Neuronal stem cell (in vitro differentiated cells): ENCODE data around the gene GADD45GIP1.
"Not testable (repeated sequence)": the region's sequence is repeated elsewhere in the genome, so short reads cannot be mapped to it uniquely, and the experiment has no call there.

Source experiments
- DNase-seq: peaks from one replicate; pipeline ENCODE4 v3.0.0-alpha.2; 2013; ENCODE audit warnings: low spot score
- H2AFZ ChIP-seq: one replicate; pipeline ENCODE4 v1.6.1; 2013; ENCODE audit warnings: mild to moderate bottlenecking, low read length, inconsistent platforms
- H2AK5ac ChIP-seq: 2 replicates; pipeline ENCODE4 v1.6.1; 2013; ENCODE audit warnings: low read depth, mild to moderate bottlenecking, inconsistent platforms, low read length, moderate library complexity, mixed read lengths
- H2BK120ac ChIP-seq: 2 replicates; pipeline ENCODE4 v1.6.1; 2013; ENCODE audit warnings: low read depth, mild to moderate bottlenecking, inconsistent platforms, low read length, moderate library complexity, mixed read lengths
- H2BK12ac ChIP-seq: one replicate; pipeline ENCODE4 v1.6.1; 2013; ENCODE audit warnings: low read length, inconsistent platforms
- H2BK15ac ChIP-seq: 2 replicates; pipeline ENCODE4 v1.6.1; 2013; ENCODE audit warnings: mild to moderate bottlenecking, low read length, inconsistent platforms, mixed read lengths
- H2BK5ac ChIP-seq: one replicate; pipeline ENCODE4 v1.6.1; 2013; ENCODE audit warnings: inconsistent platforms, mild to moderate bottlenecking, low read length, moderate library complexity
- H3K14ac ChIP-seq: one replicate; pipeline ENCODE4 v1.6.1; 2013; ENCODE audit warnings: low read length, inconsistent platforms
- H3K18ac ChIP-seq: 2 replicates; pipeline ENCODE4 v1.6.1; 2013; ENCODE audit warnings: low read length, inconsistent platforms
- H3K23ac ChIP-seq: 2 replicates; pipeline ENCODE4 v1.6.1; 2013; ENCODE audit warnings: low read depth, mild to moderate bottlenecking, mixed read lengths, low read length, inconsistent platforms; ENCODE audit not compliant: poor library complexity
- H3K27ac ChIP-seq: replicated peaks from 3 replicates; pipeline ENCODE4 v1.5.1; 2013; ENCODE audit warnings: low read length, inconsistent platforms
- H3K27me3 ChIP-seq, 3 experiments: 2 replicates each; pipeline ENCODE4 v1.6.1; 2013; ENCODE audit warnings: low read length in 3 of 3, mild to moderate bottlenecking in 2 of 3, inconsistent platforms in 1 of 3, low read depth in 1 of 3, mixed read lengths in 1 of 3, moderate library complexity in 1 of 3; ENCODE audit not compliant: control insufficient read depth in 3 of 3, insufficient read depth in 3 of 3
- H3K36me3 ChIP-seq, 2 donors: replicated peaks in 1 of 2; 2 replicates each; pipeline ENCODE4 v1.6.1; 2013; ENCODE audit warnings: low read length in 2 of 2; ENCODE audit not compliant: control insufficient read depth in 2 of 2, insufficient read depth in 2 of 2
- H3K4ac ChIP-seq: 2 replicates; pipeline ENCODE4 v1.6.1; 2013; ENCODE audit warnings: inconsistent platforms, mild to moderate bottlenecking, low read length, moderate library complexity
- H3K4me1 ChIP-seq, 2 donors: 1 replicate in 1 of 2; 2 replicates in 1 of 2; pipeline ENCODE4 v1.6.1; 2013; ENCODE audit warnings: low read length in 2 of 2, low read depth in 1 of 2; ENCODE audit not compliant: control insufficient read depth in 2 of 2, insufficient read depth in 1 of 2
- H3K4me2 ChIP-seq: one replicate; pipeline ENCODE4 v1.6.1; 2013; ENCODE audit warnings: mild to moderate bottlenecking, low read length, inconsistent platforms; ENCODE audit not compliant: insufficient read depth, poor library complexity, severe bottlenecking
- H3K4me3 ChIP-seq, 2 donors: 2 replicates each; pipeline ENCODE4 v1.5.1; 2013; ENCODE audit warnings: low read length in 2 of 2, mild to moderate bottlenecking in 2 of 2, inconsistent platforms in 1 of 2, moderate library complexity in 1 of 2
- H3K79me1 ChIP-seq: one replicate; pipeline ENCODE4 v1.6.1; 2013; ENCODE audit warnings: low read depth, mild to moderate bottlenecking, inconsistent platforms, low read length, moderate library complexity
- H3K9ac ChIP-seq: one replicate; pipeline ENCODE4 v1.6.1; 2013; ENCODE audit warnings: mild to moderate bottlenecking, low read depth, low read length, inconsistent platforms; ENCODE audit not compliant: poor library complexity
- H3K9me3 ChIP-seq, 2 donors: replicated peaks in 1 of 2; 2 replicates each; pipeline versions ENCODE3 to v1.6.1; 2013; ENCODE audit warnings: low read length in 2 of 2, mild to moderate bottlenecking in 2 of 2, inconsistent platforms in 1 of 2, low read depth in 1 of 2, mixed read lengths in 1 of 2, moderate library complexity in 1 of 2; ENCODE audit not compliant: control insufficient read depth in 2 of 2, insufficient read depth in 1 of 2
- H4K8ac ChIP-seq: one replicate; pipeline ENCODE4 v1.6.1; 2013; ENCODE audit warnings: low read depth, mild to moderate bottlenecking, inconsistent platforms, low read length, moderate library complexity
- H4K91ac ChIP-seq: one replicate; pipeline ENCODE4 v1.6.1; 2013; ENCODE audit warnings: low read length, low read depth, mild to moderate bottlenecking, inconsistent platforms; ENCODE audit not compliant: poor library complexity
- WGBS, 2 donors: extraction: QIAGEN DNeasy Blood & Tissue Kit; methylation state at CpG; one replicate each; pipeline ENCODE4 v1.1.7; 2013; ENCODE audit warnings: missing lambda C conversion rate in 2 of 2, mixed read lengths in 1 of 2; ENCODE audit not compliant: insufficient read length in 2 of 2, insufficient replicate concordance in 1 of 2; ENCODE audit errors: extremely low coverage in 2 of 2; 5-methylcytosine and 5-hydroxymethylcytosine counted together

Gene GADD45GIP1

GRCh38 chr19:12952050-12952449 is 5.0 kb downstream of the GADD45GIP1 start:
- H4K91ac ChIP-seq, H3K4me1 ChIP-seq, DNase-seq, H3K9me3 ChIP-seq, H3K18ac ChIP-seq, H3K4ac ChIP-seq, H4K8ac ChIP-seq, H2AFZ ChIP-seq, H2AK5ac ChIP-seq, H3K9ac ChIP-seq, H3K4me3 ChIP-seq, H3K23ac ChIP-seq, H3K14ac ChIP-seq, H3K27ac ChIP-seq, H3K27me3 ChIP-seq, H2BK120ac ChIP-seq, H2BK5ac ChIP-seq, H2BK12ac ChIP-seq, H3K4me2 ChIP-seq, H2BK15ac ChIP-seq: not testable (repeated sequence)
- Histone ChIP-seq H3K79me1 (peaks cover 17% of the 10 kb centered on the region), H3K36me3 (peaks cover 52 to 88% of the 10 kb centered on the region in 2 donors)
- WGBS, 2 donors = no CpG with 5 or more reads among the region's 6 CpGs

- no peak for DNase-seq
These were observed 7.4 kb downstream of the GADD45GIP1 start for GRCh38 chr19:12949363-12950283.

DNA sequence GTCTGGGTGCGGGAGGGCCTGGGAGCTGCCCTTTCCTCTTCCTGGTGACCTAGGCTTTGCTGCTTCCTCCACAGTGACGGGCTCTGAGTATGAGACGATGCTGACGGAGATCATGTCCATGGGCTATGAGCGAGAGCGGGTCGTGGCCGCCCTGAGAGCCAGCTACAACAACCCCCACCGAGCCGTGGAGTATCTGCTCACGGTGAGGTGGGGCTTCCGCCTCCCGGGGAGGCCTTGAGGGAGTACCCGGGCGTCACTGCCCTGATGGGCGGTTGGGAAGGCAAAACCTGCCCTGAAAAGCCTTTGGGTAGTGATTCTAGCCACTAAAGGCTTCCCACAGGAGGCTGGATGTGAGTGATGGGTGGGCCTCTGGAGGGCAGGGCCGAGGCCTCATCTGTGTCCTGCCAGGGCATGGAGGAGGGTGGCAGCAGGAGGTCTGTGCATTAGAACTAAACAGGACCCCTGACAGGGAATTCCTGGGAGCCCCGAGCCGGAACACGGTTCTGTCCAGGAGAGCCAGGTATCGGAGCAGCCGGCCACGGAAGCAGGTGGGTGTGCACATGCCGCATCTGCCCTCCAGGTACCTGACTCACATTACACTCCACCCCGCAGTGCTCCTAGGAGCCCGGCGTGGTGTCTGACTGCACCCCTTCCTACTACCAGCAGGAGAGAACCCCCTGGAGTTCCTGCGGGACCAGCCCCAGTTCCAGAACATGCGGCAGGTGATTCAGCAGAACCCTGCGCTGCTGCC is 8.2 kb downstream of the GADD45GIP1 start:
- no peak overlapping the region for H2BK15ac ChIP-seq
- no peak overlapping the region for H2AFZ ChIP-seq
- no peaks in the 10 kb centered on the region for H3K9me3 ChIP-seq
- no peak overlapping the region for H3K23ac ChIP-seq
- peaks cover 0 to 6% of the 10 kb centered on the region in 2 donors for H3K4me1 ChIP-seq
- H2AK5ac ChIP-seq = no peak overlapping the region
- no peak overlapping the region for H3K4me3 ChIP-seq
- H3K79me1 ChIP-seq = peaks cover 5% of the 10 kb centered on the region
- H2BK120ac ChIP-seq = no peak overlapping the region
- no peak overlapping the region for H4K91ac ChIP-seq
- H3K9ac ChIP-seq = peak overlapping the region; percentile 13
- no peak overlapping the region for H3K4ac ChIP-seq
- H2BK5ac ChIP-seq = no peak overlapping the region
- H3K36me3 ChIP-seq = peaks cover 51 to 87% of the 10 kb centered on the region in 2 donors
- no peak overlapping the region for H3K27ac ChIP-seq
- no CpG with 5 or more reads among the region's 30 CpGs for WGBS, 2 donors
- no peaks in the 10 kb centered on the region for H3K27me3 ChIP-seq
- no peak overlapping the region for H3K4me2 ChIP-seq
- H3K18ac ChIP-seq = no peak overlapping the region
- H2BK12ac ChIP-seq = no peak overlapping the region
- DNase-seq = no peak
- H4K8ac ChIP-seq = no peak overlapping the region
- no peak overlapping the region for H3K14ac ChIP-seq

More at GRCh38 chr19:12949363-12950283, 7.4 kb downstream of the GADD45GIP1 start:
- no peak overlapping the region for H4K8ac ChIP-seq
- no peak overlapping the region for H2BK12ac ChIP-seq
- no peak overlapping the region for H3K4me2 ChIP-seq
- no peak overlapping the region for H2BK5ac ChIP-seq
- no peak overlapping the region for H2BK120ac ChIP-seq
- no peak overlapping the region for H2AFZ ChIP-seq
- peaks cover 0 to 6% of the 10 kb centered on the region in 2 donors for H3K4me1 ChIP-seq
- no peak overlapping the region for H3K23ac ChIP-seq
- no peak overlapping the region for H3K18ac ChIP-seq
- H3K9ac ChIP-seq = no peak overlapping the region
- H3K27me3 ChIP-seq = no peaks in the 10 kb centered on the region
- H4K91ac ChIP-seq = no peak overlapping the region
- peaks cover 47 to 87% of the 10 kb centered on the region in 2 donors for H3K36me3 ChIP-seq
- H3K4me3 ChIP-seq = no peak overlapping the region
- no peak overlapping the region for H2AK5ac ChIP-seq
- no peak overlapping the region for H2BK15ac ChIP-seq
- H3K27ac ChIP-seq = no peak overlapping the region
- H3K9me3 ChIP-seq = no peaks in the 10 kb centered on the region
- H3K14ac ChIP-seq = no peak overlapping the region
- no peak overlapping the region for H3K4ac ChIP-seq
- no CpG with 5 or more reads among the region's 16 CpGs for WGBS, 2 donors
- peaks cover 5% of the 10 kb centered on the region for H3K79me1 ChIP-seq
